ENCODE measurements around the gene AQP5. TPM values are rescaled to one million over a fixed set of nuclear protein-coding genes. Genes with fewer than 3 reads are reported as not detected.

Gene AQP5
- polyA plus RNA-seq, 3 donors: not detected

- Histone ChIP-seq H3K4me2 (replicated peaks; ENCODE audit: extremely low read depth, low read length, poor library complexity, severe bottlenecking) (no peak overlapping the region), H3K27ac (ENCODE audit: low read depth in 1 of 2, low read length in 2 of 2) (no peak overlapping the region), H3K36me3 (replicated peaks in 1 of 2; ENCODE audit: control insufficient read depth in 1 of 2, insufficient read depth in 2 of 2, low read length in 2 of 2) (no peaks in the 10 kb centered on the region), H3K9me3 (replicated peaks in 1 of 2; ENCODE audit: control insufficient read depth in 1 of 2, insufficient read depth in 1 of 2, low read length in 2 of 2) (no peaks in the 10 kb centered on the region), H3K79me2 (ENCODE audit: insufficient read depth, low read length) (no peaks in the 10 kb centered on the region), H3K4me1 (ENCODE audit: control insufficient read depth in 1 of 2, insufficient read depth in 2 of 2, low read length in 2 of 2) (peaks cover 11 to 15% of the 10 kb centered on the region in 2 donors), H3K9ac (ENCODE audit: insufficient read depth, low read length, poor library complexity, severe bottlenecking) (no peak overlapping the region), H3K4me3 (replicated peaks in 1 of 3; ENCODE audit: low read depth in 2 of 3, low read length in 3 of 3) (no peak overlapping the region), H3K27me3 (ENCODE audit: control insufficient read depth in 2 of 2, insufficient read depth in 2 of 2, low read length in 2 of 2) (peaks cover 0 to 2% of the 10 kb centered on the region in 2 donors), H4K20me1 (ENCODE audit: insufficient read depth, low read length) (no peaks in the 10 kb centered on the region), H2AFZ (ENCODE audit: insufficient read depth, low read depth, low read length, poor library complexity, severe bottlenecking) (no peak overlapping the region)
- DNase-seq: no peak
- no peaks in the 10 kb centered on the region for H3K36me3 Mint-ChIP-seq
- no peak for TF ChIP-seq CTCF (IDR thresholded peaks at IDR 0.05)
- WGBS (ENCODE audit: insufficient coverage): 93% methylated on average over 4 of the region's 7 CpGs
- peaks cover 25 to 30% (median 25%) of the 10 kb centered on the region in 3 donors for H3K27me3 Mint-ChIP-seq (ENCODE audit: low read depth in 3 of 3)
- H3K4me1 Mint-ChIP-seq: peaks cover 12% of the 10 kb centered on the region
- no peak overlapping the region for H3K27ac Mint-ChIP-seq
- peaks cover 0 to 1% (median 0%) of the 10 kb centered on the region in 7 donors for H3K9me3 Mint-ChIP-seq
- intact Hi-C loops (cut with micrococcal nuclease): no loop called here
- H3K4me3 Mint-ChIP-seq: no peak overlapping the region
Measured at GRCh38 chr12:49924628-49925246, 36.9 kb upstream of the AQP5 start.

GRCh38 chr12:49925433-49926204 lies 36.1 kb upstream of the AQP5 start:
- TF ChIP-seq CTCF (IDR thresholded peaks at IDR 0.05): no peak
- WGBS (ENCODE audit: insufficient coverage): 97% methylated on average over 6 of the region's 11 CpGs
- no peak overlapping the region for H3K9ac ChIP-seq (ENCODE audit: insufficient read depth, low read length, poor library complexity, severe bottlenecking)
- peaks cover 0 to 6% of the 10 kb centered on the region in 2 donors for H3K27me3 ChIP-seq (ENCODE audit: control insufficient read depth in 2 of 2, insufficient read depth in 2 of 2, low read length in 2 of 2)
- H3K4me3 ChIP-seq (replicated peaks in 1 of 3; ENCODE audit: low read depth in 2 of 3, low read length in 3 of 3): no peak overlapping the region
- intact Hi-C loops (cut with micrococcal nuclease): no loop called here
- H3K79me2 ChIP-seq (ENCODE audit: insufficient read depth, low read length): no peaks in the 10 kb centered on the region
- no peak for DNase-seq
- H3K4me3 Mint-ChIP-seq: no peak overlapping the region
- peaks cover 0 to 1% (median 0%) of the 10 kb centered on the region in 7 donors for H3K9me3 Mint-ChIP-seq
- H3K36me3 Mint-ChIP-seq: no peaks in the 10 kb centered on the region
- no peaks in the 10 kb centered on the region for H3K9me3 ChIP-seq (replicated peaks in 1 of 2; ENCODE audit: control insufficient read depth in 1 of 2, insufficient read depth in 1 of 2, low read length in 2 of 2)
- no peak overlapping the region for H3K4me2 ChIP-seq (replicated peaks; ENCODE audit: extremely low read depth, low read length, poor library complexity, severe bottlenecking)
- H3K4me1 Mint-ChIP-seq: peaks cover 3% of the 10 kb centered on the region
- H2AFZ ChIP-seq (ENCODE audit: insufficient read depth, low read depth, low read length, poor library complexity, severe bottlenecking): no peak overlapping the region
- H3K27ac ChIP-seq (ENCODE audit: low read depth in 1 of 2, low read length in 2 of 2): no peak overlapping the region
- peaks cover 2 to 6% of the 10 kb centered on the region in 2 donors for H3K4me1 ChIP-seq (ENCODE audit: control insufficient read depth in 1 of 2, insufficient read depth in 2 of 2, low read length in 2 of 2)
- H3K36me3 ChIP-seq (replicated peaks in 1 of 2; ENCODE audit: control insufficient read depth in 1 of 2, insufficient read depth in 2 of 2, low read length in 2 of 2): no peaks in the 10 kb centered on the region
- H4K20me1 ChIP-seq (ENCODE audit: insufficient read depth, low read length): no peaks in the 10 kb centered on the region
- no peak overlapping the region for H3K27ac Mint-ChIP-seq
- peaks cover 20 to 31% (median 26%) of the 10 kb centered on the region in 3 donors for H3K27me3 Mint-ChIP-seq (ENCODE audit: low read depth in 3 of 3)

All from CD14-positive monocyte (primary cell).